ENCODE measurements around the gene R3HCC1L. TPM values are rescaled to one million over a fixed set of nuclear protein-coding genes. Genes with fewer than 3 reads are reported as not detected.

R3HCC1L gene
- polyA plus RNA-seq (2013, experiment 1 of 2) = 14.8 TPM
- 17.9 TPM for polyA plus RNA-seq (2013, experiment 2 of 2)

- Histone ChIP-seq H3K4me3 (ENCODE audit: low read length) (peak within 1 kb of the TSS; percentile 94), H3K9ac (ENCODE audit: low read depth, low read length) (peak within 1 kb of the TSS; percentile 86), H3K4me1 (ENCODE audit: insufficient read depth, low read length) (peaks cover 5% of the 10 kb centered on the region), H3K36me3 (ENCODE audit: insufficient read depth, low read length) (no peaks in the 10 kb centered on the region), H3K9me3 (ENCODE audit: insufficient read depth, low read depth, low read length) (no peaks in the 10 kb centered on the region; the same call in 1 of the 2 replicates), H3K27ac (ENCODE audit: low read depth, low read length) (peak within 1 kb of the TSS; percentile 85), H3K27me3 (ENCODE audit: insufficient read depth, low read length) (no peaks in the 10 kb centered on the region)
- 2% methylated on average over 64 of the region's 64 CpGs for WGBS
These were observed at the start of gene R3HCC1L for GRCh38 chr10:98134431-98135221. Gene R3HCC1L (plus strand): TSS chr10:98134657. CDS start chr10:98208115, 73,458 bp downstream.

- 91% methylated on average over 4 of the region's 4 CpGs for WGBS
These were observed 49.2 kb upstream of the R3HCC1L start for GRCh38 chr10:98085238-98085637.

GRCh38 chr10:98086837-98087708 lies 47.4 kb upstream of the R3HCC1L start:
- 84% methylated on average over 11 of the region's 14 CpGs for WGBS
- Histone ChIP-seq H3K27me3 (ENCODE audit: insufficient read depth, low read length) (no peaks in the 10 kb centered on the region), H3K9me3 (ENCODE audit: insufficient read depth, low read depth, low read length) (no peaks in the 10 kb centered on the region), H3K27ac (ENCODE audit: low read depth, low read length) (no peak overlapping the region), H3K4me3 (ENCODE audit: low read length) (no peak overlapping the region), H3K9ac (ENCODE audit: low read depth, low read length) (no peak overlapping the region), H3K4me1 (ENCODE audit: insufficient read depth, low read length) (no peaks in the 10 kb centered on the region), H3K36me3 (ENCODE audit: insufficient read depth, low read length) (no peaks in the 10 kb centered on the region)

More at GRCh38 chr10:98085238-98085637, 49.2 kb upstream of the R3HCC1L start:
- Histone ChIP-seq H3K27ac (ENCODE audit: low read depth, low read length) (no peak overlapping the region), H3K9ac (ENCODE audit: low read depth, low read length) (no peak overlapping the region), H3K27me3 (ENCODE audit: insufficient read depth, low read length) (no peaks in the 10 kb centered on the region), H3K4me3 (ENCODE audit: low read length) (no peak overlapping the region), H3K9me3 (ENCODE audit: insufficient read depth, low read depth, low read length) (no peaks in the 10 kb centered on the region), H3K36me3 (ENCODE audit: insufficient read depth, low read length) (no peaks in the 10 kb centered on the region), H3K4me1 (ENCODE audit: insufficient read depth, low read length) (no peaks in the 10 kb centered on the region)

- no peaks in the 10 kb centered on the region for H3K36me3 ChIP-seq (ENCODE audit: insufficient read depth, low read length)
- H3K4me1 ChIP-seq (ENCODE audit: insufficient read depth, low read length) = no peaks in the 10 kb centered on the region
- no peak overlapping the region for H3K9ac ChIP-seq (ENCODE audit: low read depth, low read length)
- no peak overlapping the region for H3K4me3 ChIP-seq (ENCODE audit: low read length)
- 78% methylated on average over 7 of the region's 7 CpGs for WGBS
- no peak overlapping the region for H3K27ac ChIP-seq (ENCODE audit: low read depth, low read length)
- no peaks in the 10 kb centered on the region for H3K27me3 ChIP-seq (ENCODE audit: insufficient read depth, low read length)
- H3K9me3 ChIP-seq (ENCODE audit: insufficient read depth, low read depth, low read length) = no peaks in the 10 kb centered on the region
These were observed 46.1 kb upstream of the R3HCC1L start for GRCh38 chr10:98088186-98088971.

GRCh38 chr10:98090822-98091221 lies 43.6 kb upstream of the R3HCC1L start:
- Histone ChIP-seq H3K9me3 (ENCODE audit: insufficient read depth, low read depth, low read length) (no peaks in the 10 kb centered on the region), H3K9ac (ENCODE audit: low read depth, low read length) (no peak overlapping the region), H3K36me3 (ENCODE audit: insufficient read depth, low read length) (no peaks in the 10 kb centered on the region), H3K4me3 (ENCODE audit: low read length) (no peak overlapping the region), H3K27me3 (ENCODE audit: insufficient read depth, low read length) (no peaks in the 10 kb centered on the region), H3K27ac (ENCODE audit: low read depth, low read length) (no peak overlapping the region), H3K4me1 (ENCODE audit: insufficient read depth, low read length) (no peaks in the 10 kb centered on the region)
- 100% methylated on average over 3 of the region's 3 CpGs for WGBS

- H3K4me3 ChIP-seq (ENCODE audit: low read length) = no peak overlapping the region
- H3K27me3 ChIP-seq (ENCODE audit: insufficient read depth, low read length) = no peaks in the 10 kb centered on the region
- no peaks in the 10 kb centered on the region for H3K36me3 ChIP-seq (ENCODE audit: insufficient read depth, low read length)
- H3K9me3 ChIP-seq (ENCODE audit: insufficient read depth, low read depth, low read length) = no peaks in the 10 kb centered on the region
- no peak overlapping the region for H3K27ac ChIP-seq (ENCODE audit: low read depth, low read length)
- no peak overlapping the region for H3K9ac ChIP-seq (ENCODE audit: low read depth, low read length)
- H3K4me1 ChIP-seq (ENCODE audit: insufficient read depth, low read length) = no peaks in the 10 kb centered on the region; the same call in 1 of the 2 replicates
- 92% methylated on average over 8 of the region's 8 CpGs for WGBS
These were observed 38.1 kb upstream of the R3HCC1L start for GRCh38 chr10:98096316-98096715.

GRCh38 chr10:98096731-98097130 lies 37.7 kb upstream of the R3HCC1L start:
- H3K4me3 ChIP-seq (ENCODE audit: low read length) = no peak overlapping the region
- H3K27ac ChIP-seq (ENCODE audit: low read depth, low read length) = no peak overlapping the region
- no peaks in the 10 kb centered on the region for H3K9me3 ChIP-seq (ENCODE audit: insufficient read depth, low read depth, low read length)
- no peaks in the 10 kb centered on the region for H3K27me3 ChIP-seq (ENCODE audit: insufficient read depth, low read length)
- H3K36me3 ChIP-seq (ENCODE audit: insufficient read depth, low read length) = no peaks in the 10 kb centered on the region
- 85% methylated on average over 10 of the region's 10 CpGs for WGBS
- no peak overlapping the region for H3K9ac ChIP-seq (ENCODE audit: low read depth, low read length)
- H3K4me1 ChIP-seq (ENCODE audit: insufficient read depth, low read length) = no peaks in the 10 kb centered on the region; the same call in 1 of the 2 replicates

GRCh38 chr10:98097175-98097574 lies 37.3 kb upstream of the R3HCC1L start:
- Histone ChIP-seq H3K4me3 (ENCODE audit: low read length) (no peak overlapping the region), H3K27ac (ENCODE audit: low read depth, low read length) (no peak overlapping the region), H3K27me3 (ENCODE audit: insufficient read depth, low read length) (no peaks in the 10 kb centered on the region), H3K4me1 (ENCODE audit: insufficient read depth, low read length) (no peaks in the 10 kb centered on the region; the same call in 1 of the 2 replicates), H3K9me3 (ENCODE audit: insufficient read depth, low read depth, low read length) (no peaks in the 10 kb centered on the region), H3K36me3 (ENCODE audit: insufficient read depth, low read length) (no peaks in the 10 kb centered on the region), H3K9ac (ENCODE audit: low read depth, low read length) (no peak overlapping the region)
- 89% methylated on average over 8 of the region's 8 CpGs for WGBS

- H3K9me3 ChIP-seq (ENCODE audit: insufficient read depth, low read depth, low read length) = no peaks in the 10 kb centered on the region
- no peak overlapping the region for H3K4me3 ChIP-seq (ENCODE audit: low read length)
- no peak overlapping the region for H3K9ac ChIP-seq (ENCODE audit: low read depth, low read length)
- no peaks in the 10 kb centered on the region; the same call in 1 of the 2 replicates for H3K4me1 ChIP-seq (ENCODE audit: insufficient read depth, low read length)
- WGBS = 66% methylated on average over 6 of the region's 6 CpGs
- no peaks in the 10 kb centered on the region for H3K27me3 ChIP-seq (ENCODE audit: insufficient read depth, low read length)
- H3K27ac ChIP-seq (ENCODE audit: low read depth, low read length) = no peak overlapping the region
- no peaks in the 10 kb centered on the region for H3K36me3 ChIP-seq (ENCODE audit: insufficient read depth, low read length)
These were observed 36.8 kb upstream of the R3HCC1L start for GRCh38 chr10:98097616-98098015.

GRCh38 chr10:98098247-98098646 lies 36.2 kb upstream of the R3HCC1L start:
- Histone ChIP-seq H3K27ac (ENCODE audit: low read depth, low read length) (no peak overlapping the region), H3K27me3 (ENCODE audit: insufficient read depth, low read length) (no peaks in the 10 kb centered on the region), H3K9me3 (ENCODE audit: insufficient read depth, low read depth, low read length) (no peaks in the 10 kb centered on the region), H3K9ac (ENCODE audit: low read depth, low read length) (no peak overlapping the region), H3K4me1 (ENCODE audit: insufficient read depth, low read length) (no peaks in the 10 kb centered on the region; the same call in 1 of the 2 replicates), H3K36me3 (ENCODE audit: insufficient read depth, low read length) (no peaks in the 10 kb centered on the region), H3K4me3 (ENCODE audit: low read length) (no peak overlapping the region)
- 69% methylated on average over 6 of the region's 6 CpGs for WGBS

All from HUES64 (cell line).